Measurements from ENCODE around the gene NR3C1. TPM values are rescaled to one million over a fixed set of nuclear protein-coding genes. Genes with fewer than 3 reads are reported as not detected.

The NR3C1 gene
- total and polyA plus RNA-seq, 2 donors, result 47.7 to 62.3 TPM

DNA sequence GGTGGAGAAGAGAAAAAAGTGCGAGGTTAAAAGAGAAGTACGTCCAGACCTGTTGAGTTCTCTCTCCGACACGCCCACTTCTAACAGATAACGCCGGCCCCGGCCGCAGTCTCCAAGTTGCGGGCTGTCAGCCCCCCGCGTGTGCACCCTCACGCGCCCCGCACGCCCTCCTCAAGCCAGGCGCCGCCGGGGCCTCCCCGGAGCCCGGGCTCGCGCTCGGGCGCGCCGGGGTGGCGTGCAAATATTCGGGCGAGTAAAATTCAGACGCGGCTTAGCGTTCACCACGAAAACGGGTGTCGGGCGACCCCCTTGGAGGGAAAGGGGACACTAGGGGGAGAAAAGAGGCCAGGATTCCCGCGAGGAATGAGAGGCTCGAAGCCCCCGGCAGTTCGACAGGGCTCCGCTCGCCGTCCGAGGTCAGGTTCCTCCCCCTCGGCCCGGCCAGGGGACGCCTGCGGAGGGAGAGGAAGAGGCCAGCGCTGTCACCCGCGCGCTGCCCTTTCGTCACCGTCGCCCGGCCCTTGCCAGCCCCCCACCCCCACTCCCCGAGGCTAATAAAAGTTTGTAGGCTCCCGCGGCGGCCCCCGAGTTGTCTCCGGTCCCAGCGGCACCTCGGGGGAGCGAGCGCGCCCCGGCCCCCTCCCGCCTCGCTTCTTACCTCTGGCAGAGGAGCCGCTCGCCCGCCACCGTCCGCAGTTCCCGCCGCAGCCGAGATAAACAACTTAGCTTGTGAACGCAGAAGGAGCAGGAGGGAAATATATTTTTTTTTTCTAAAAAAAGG, 743 bp downstream of the NR3C1 start:
- peak in 4 of 9 donors; percentile 36 to 52 (median 40) for DNase-seq (ENCODE audit: low read depth in 6 of 9, low spot score in 9 of 9)
- WGBS, result under 1% methylated on average over 80 of the region's 80 CpGs
- Histone ChIP-seq H3K4me1 (ENCODE audit: control insufficient read depth in 2 of 2, insufficient read depth in 2 of 2, low read length in 2 of 2) (peaks cover 13 to 25% of the 10 kb centered on the region in 2 donors), H3K27ac (ENCODE audit: low read depth in 1 of 2, low read length in 1 of 2) (peak overlapping the region; percentile 90 to 100), H3K27me3 (ENCODE audit: control insufficient read depth in 2 of 2, insufficient read depth in 1 of 2, low read length in 1 of 2) (no peaks in the 10 kb centered on the region), H3K36me3 (ENCODE audit: control insufficient read depth in 2 of 2, insufficient read depth in 2 of 2, low read length in 1 of 2) (peaks cover 8 to 15% of the 10 kb centered on the region in 2 donors), H3K9me3 (ENCODE audit: control insufficient read depth in 2 of 2, insufficient read depth in 1 of 2, low read length in 1 of 2) (peaks cover 0 to 3% of the 10 kb centered on the region in 2 donors), H3K4me3 (ENCODE audit: low read length in 2 of 2) (peak overlapping the region; percentile 71 to 77)

DNA sequence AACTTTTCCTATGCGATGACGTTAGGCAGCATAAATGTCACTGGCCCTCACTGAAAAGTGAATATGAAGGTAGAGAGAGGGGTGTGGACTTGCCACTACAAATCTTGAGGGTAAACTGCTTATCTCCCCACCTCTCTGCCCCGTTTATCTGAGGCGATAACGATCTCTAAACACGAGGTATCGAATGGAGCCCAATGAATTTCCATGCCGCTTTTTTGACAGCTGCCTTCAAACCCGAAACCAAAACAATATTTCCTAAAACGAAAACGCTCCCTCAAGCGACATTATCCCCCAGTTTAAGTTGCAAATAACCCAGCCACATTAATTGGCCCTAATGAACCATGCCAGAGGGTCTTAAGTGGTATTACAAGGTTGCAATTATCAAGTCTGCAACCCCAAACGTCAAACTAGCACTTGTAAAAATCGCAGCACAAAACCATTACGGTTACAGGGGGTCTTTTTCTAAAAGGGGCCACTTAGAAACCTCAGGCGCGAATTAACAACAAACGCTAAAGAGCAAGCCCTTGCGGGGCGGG, 1.4 kb downstream of the NR3C1 start:
- Histone ChIP-seq H3K4me3 (ENCODE audit: low read length in 2 of 2) (peak overlapping the region; percentile 71 to 77), H3K9me3 (ENCODE audit: control insufficient read depth in 2 of 2, insufficient read depth in 1 of 2, low read length in 1 of 2) (peaks cover 0 to 3% of the 10 kb centered on the region in 2 donors), H3K4me1 (ENCODE audit: control insufficient read depth in 2 of 2, insufficient read depth in 2 of 2, low read length in 2 of 2) (peaks cover 13 to 25% of the 10 kb centered on the region in 2 donors), H3K27me3 (ENCODE audit: control insufficient read depth in 2 of 2, insufficient read depth in 1 of 2, low read length in 1 of 2) (no peaks in the 10 kb centered on the region), H3K36me3 (ENCODE audit: control insufficient read depth in 2 of 2, insufficient read depth in 2 of 2, low read length in 1 of 2) (peaks cover 8 to 15% of the 10 kb centered on the region in 2 donors), H3K27ac (ENCODE audit: low read depth in 1 of 2, low read length in 1 of 2) (peak overlapping the region; percentile 39 to 100)
- peak in 6 of 9 donors; percentile 25 to 71 (median 40) for DNase-seq (ENCODE audit: low read depth in 6 of 9, low spot score in 9 of 9)
- WGBS, result 1% methylated on average over 20 of the region's 20 CpGs

DNA sequence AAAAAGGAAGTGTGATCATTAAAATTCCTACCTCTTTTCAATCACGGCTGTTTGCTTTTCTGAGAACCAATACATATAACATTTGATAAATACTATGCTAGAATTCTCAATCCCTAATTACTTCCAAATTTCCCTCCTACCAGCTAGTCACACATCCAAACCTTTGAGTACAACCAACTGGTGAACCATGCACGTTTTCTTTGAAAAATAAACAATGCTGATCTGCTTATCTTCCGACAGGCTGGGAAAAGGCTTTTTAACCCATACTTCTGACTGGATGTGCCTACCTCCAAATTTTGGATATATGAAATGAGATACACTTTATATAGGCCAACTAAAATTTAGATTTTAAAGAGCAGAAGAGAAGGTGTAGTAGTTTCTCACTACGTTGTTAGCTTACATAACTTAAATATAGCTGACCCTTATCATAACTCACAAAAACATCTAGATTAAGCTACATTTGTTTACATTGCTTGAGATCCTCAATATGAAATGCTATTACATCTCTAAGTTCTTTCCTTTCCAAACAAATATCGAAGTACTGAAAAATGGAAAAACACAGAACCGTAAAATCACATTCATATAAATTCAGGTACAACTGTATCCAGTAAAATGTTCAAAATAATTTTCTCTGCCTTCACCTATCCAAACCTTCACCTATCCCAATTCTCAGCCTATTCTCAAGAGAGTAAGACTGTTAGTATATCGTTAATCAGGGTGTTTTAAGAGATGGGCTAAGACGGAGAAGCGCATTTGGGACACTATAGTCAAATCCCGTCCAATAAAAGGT, 2.1 kb downstream of the NR3C1 start:
- DNase-seq (ENCODE audit: low read depth in 6 of 9, low spot score in 9 of 9), result no peak
- WGBS, result 61% methylated on average over 10 of the region's 10 CpGs
- no peaks in the 10 kb centered on the region for H3K27me3 ChIP-seq (ENCODE audit: control insufficient read depth in 2 of 2, insufficient read depth in 1 of 2, low read length in 1 of 2)
- peaks cover 0 to 3% of the 10 kb centered on the region in 2 donors for H3K9me3 ChIP-seq (ENCODE audit: control insufficient read depth in 2 of 2, insufficient read depth in 1 of 2, low read length in 1 of 2)
- peaks cover 8 to 15% of the 10 kb centered on the region in 2 donors for H3K36me3 ChIP-seq (ENCODE audit: control insufficient read depth in 2 of 2, insufficient read depth in 2 of 2, low read length in 1 of 2)
- peak overlapping the region in 1 of 2 donors; percentile 39 for H3K27ac ChIP-seq (ENCODE audit: low read depth in 1 of 2, low read length in 1 of 2)
- peaks cover 13 to 25% of the 10 kb centered on the region in 2 donors for H3K4me1 ChIP-seq (ENCODE audit: control insufficient read depth in 2 of 2, insufficient read depth in 2 of 2, low read length in 2 of 2)
- peak overlapping the region; percentile 71 to 77 for H3K4me3 ChIP-seq (ENCODE audit: low read length in 2 of 2)

DNA sequence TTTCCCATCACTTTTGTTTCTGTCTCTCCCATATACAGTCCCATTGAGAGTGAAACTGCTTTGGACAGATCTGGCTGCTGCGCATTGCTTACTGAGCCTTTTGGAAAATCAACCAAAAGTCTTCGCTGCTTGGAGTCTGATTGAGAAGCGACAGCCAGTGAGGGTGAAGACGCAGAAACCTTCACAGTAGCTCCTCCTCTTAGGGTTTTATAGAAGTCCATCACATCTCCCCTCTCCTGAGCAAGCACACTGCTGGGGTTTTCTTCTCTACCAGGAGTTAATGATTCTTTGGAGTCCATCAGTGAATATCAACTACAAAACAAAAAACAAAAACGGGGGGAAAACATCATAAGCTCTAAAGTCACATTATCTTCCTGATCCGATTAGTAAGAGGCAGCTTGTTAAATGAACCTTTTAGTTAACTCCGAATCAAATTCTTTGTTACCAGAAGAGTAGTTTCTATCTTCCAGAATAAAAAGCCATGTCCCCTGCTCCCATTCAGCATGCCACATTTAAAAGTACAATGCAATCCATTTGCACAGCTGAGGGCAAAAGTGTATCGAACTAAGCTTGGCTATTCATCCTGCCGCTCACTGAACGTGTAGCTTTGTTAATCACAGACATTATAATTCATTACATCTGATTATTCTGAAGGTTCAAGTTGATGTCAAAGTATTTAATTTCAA, 2.8 kb downstream of the NR3C1 start:
- 86% methylated on average over 10 of the region's 10 CpGs for WGBS
- H3K27me3 ChIP-seq (ENCODE audit: control insufficient read depth in 2 of 2, insufficient read depth in 1 of 2, low read length in 1 of 2), result no peaks in the 10 kb centered on the region
- H3K9me3 ChIP-seq (ENCODE audit: control insufficient read depth in 2 of 2, insufficient read depth in 1 of 2, low read length in 1 of 2), result peaks cover 0 to 2% of the 10 kb centered on the region in 2 donors
- peak overlapping the region in 1 of 2 donors; percentile 77 for H3K4me3 ChIP-seq (ENCODE audit: low read length in 2 of 2)
- H3K36me3 ChIP-seq (ENCODE audit: control insufficient read depth in 2 of 2, insufficient read depth in 2 of 2, low read length in 1 of 2), result peaks cover 8 to 15% of the 10 kb centered on the region in 2 donors
- peak in 1 of 9 donors; percentile 36 for DNase-seq (ENCODE audit: low read depth in 6 of 9, low spot score in 9 of 9)
- peak overlapping the region in 1 of 2 donors; percentile 53 for H3K27ac ChIP-seq (ENCODE audit: low read depth in 1 of 2, low read length in 1 of 2)
- peaks cover 13 to 24% of the 10 kb centered on the region in 2 donors for H3K4me1 ChIP-seq (ENCODE audit: control insufficient read depth in 2 of 2, insufficient read depth in 2 of 2, low read length in 2 of 2)

DNA sequence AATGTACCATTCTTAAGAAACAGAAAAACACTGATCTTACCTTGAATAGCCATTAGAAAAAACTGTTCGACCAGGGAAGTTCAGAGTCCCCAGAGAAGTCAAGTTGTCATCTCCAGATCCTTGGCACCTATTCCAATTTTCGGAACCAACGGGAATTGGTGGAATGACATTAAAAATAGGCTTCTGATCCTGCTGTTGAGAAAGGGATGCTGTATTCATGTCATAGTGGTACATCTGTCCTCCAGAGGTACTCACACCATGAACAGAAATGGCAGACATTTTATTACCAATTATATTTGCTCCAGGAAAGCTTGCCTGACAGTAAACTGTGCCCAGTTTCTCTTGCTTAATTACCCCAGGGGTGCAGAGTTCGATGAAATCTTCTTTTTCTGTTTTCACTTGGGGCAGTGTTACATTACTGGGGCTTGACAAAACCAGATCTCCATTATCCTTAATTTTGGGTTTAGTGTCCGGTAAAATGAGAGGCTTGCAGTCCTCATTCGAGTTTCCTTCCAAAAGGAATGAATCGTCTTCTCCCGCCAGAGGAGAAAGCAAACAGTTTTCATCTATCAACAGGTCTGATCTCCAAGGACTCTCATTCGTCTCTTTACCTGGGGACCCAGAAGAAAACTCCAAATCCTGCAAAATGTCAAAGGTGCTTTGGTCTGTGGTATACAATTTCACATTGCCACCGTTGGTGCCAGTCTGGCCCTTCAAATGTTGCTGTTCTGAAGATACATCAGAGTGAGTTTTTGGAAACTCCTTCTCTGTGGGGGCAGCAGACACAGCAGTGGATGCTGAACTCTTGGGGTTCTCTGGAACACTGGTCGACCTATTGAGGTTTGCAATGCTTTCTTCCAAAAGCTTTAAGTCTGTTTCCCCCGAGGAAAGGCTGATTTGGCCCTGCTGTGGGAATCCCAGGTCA, 3.6 kb downstream of the NR3C1 start:
- peak in 1 of 9 donors; percentile 8 for DNase-seq (ENCODE audit: low read depth in 6 of 9, low spot score in 9 of 9)
- Histone ChIP-seq H3K27ac (ENCODE audit: low read depth in 1 of 2, low read length in 1 of 2) (peak overlapping the region; percentile 1 to 53), H3K9me3 (ENCODE audit: control insufficient read depth in 2 of 2, insufficient read depth in 1 of 2, low read length in 1 of 2) (no peaks in the 10 kb centered on the region), H3K4me1 (ENCODE audit: control insufficient read depth in 2 of 2, insufficient read depth in 2 of 2, low read length in 2 of 2) (peaks cover 13 to 20% of the 10 kb centered on the region in 2 donors), H3K4me3 (ENCODE audit: low read length in 2 of 2) (peak overlapping the region; percentile 12 to 77), H3K36me3 (ENCODE audit: control insufficient read depth in 2 of 2, insufficient read depth in 2 of 2, low read length in 1 of 2) (peaks cover 8 to 15% of the 10 kb centered on the region in 2 donors), H3K27me3 (ENCODE audit: control insufficient read depth in 2 of 2, insufficient read depth in 1 of 2, low read length in 1 of 2) (no peaks in the 10 kb centered on the region)
- 83% methylated on average over 12 of the region's 12 CpGs for WGBS

DNA sequence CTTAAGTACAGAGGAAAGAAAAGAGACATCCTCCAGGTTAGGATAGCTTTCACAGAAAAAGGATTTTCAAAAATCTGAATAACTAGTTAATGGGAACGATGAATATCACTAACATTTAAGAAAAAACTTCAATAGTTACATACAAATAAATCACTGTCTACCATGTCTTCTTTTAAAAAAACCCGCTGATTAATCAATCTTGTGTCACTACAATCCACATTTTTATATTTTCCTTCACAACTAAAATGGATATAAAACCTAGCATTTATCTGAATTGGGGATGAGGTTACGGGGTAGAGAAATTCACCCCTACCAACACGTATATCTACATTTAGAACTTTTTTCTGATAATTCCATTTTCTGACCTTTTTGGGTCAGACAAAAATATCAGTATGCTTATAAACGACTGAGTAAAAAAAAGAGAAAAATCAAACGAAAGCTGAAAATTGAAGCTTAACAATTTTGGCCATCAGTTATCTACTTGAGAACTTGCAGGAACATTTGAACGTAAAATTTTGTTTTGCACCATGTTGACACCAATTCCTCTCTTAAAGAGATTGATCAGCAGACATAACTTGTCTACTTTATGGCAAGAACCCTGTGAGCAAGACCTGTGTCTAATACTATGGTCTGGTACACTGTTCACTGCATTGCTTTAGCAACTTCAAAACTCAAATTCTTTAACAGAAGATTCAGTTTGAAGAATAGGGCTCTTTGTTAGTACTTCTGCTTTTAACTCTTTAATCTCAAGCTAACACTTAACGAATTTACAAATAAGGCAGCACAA, 4.8 kb downstream of the NR3C1 start:
- Histone ChIP-seq H3K4me1 (ENCODE audit: control insufficient read depth in 2 of 2, insufficient read depth in 2 of 2, low read length in 2 of 2) (peaks cover 13 to 18% of the 10 kb centered on the region in 2 donors), H3K27me3 (ENCODE audit: control insufficient read depth in 2 of 2, insufficient read depth in 1 of 2, low read length in 1 of 2) (no peaks in the 10 kb centered on the region)
- peak in 1 of 9 donors; percentile 31 for DNase-seq (ENCODE audit: low read depth in 6 of 9, low spot score in 9 of 9)

DNA sequence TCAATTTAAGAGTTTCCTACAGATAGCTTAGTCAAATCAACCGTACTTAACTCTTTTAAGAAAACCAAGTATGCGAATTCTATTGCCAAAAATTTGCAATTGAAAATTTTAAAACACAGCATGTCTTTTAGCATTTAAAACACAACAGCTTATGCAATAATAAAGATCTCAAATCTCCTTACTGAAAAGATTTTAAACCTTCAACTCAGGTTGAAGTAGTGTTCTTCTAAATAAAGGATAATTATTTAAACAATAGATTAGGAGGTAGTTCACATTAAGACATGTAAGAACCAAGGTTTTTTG, 5.5 kb downstream of the NR3C1 start:
- Histone ChIP-seq H3K4me3 (ENCODE audit: low read length in 2 of 2) (peak overlapping the region in 1 of 2 donors; percentile 2), H3K4me1 (ENCODE audit: control insufficient read depth in 2 of 2, insufficient read depth in 2 of 2, low read length in 2 of 2) (peaks cover 13 to 18% of the 10 kb centered on the region in 2 donors), H3K27me3 (ENCODE audit: control insufficient read depth in 2 of 2, insufficient read depth in 1 of 2, low read length in 1 of 2) (no peaks in the 10 kb centered on the region), H3K9me3 (ENCODE audit: control insufficient read depth in 2 of 2, insufficient read depth in 1 of 2, low read length in 1 of 2) (no peaks in the 10 kb centered on the region), H3K27ac (ENCODE audit: low read depth in 1 of 2, low read length in 1 of 2) (no peak overlapping the region), H3K36me3 (ENCODE audit: control insufficient read depth in 2 of 2, insufficient read depth in 2 of 2, low read length in 1 of 2) (peaks cover 8 to 15% of the 10 kb centered on the region in 2 donors)
- DNase-seq (ENCODE audit: low read depth in 6 of 9, low spot score in 9 of 9), result no peak
- 87% methylated on average over 2 of the region's 2 CpGs for WGBS

More for the DNA sequence above, 4.8 kb downstream of the NR3C1 start:
- peaks cover 8 to 15% of the 10 kb centered on the region in 2 donors for H3K36me3 ChIP-seq (ENCODE audit: control insufficient read depth in 2 of 2, insufficient read depth in 2 of 2, low read length in 1 of 2)
- no peaks in the 10 kb centered on the region for H3K9me3 ChIP-seq (ENCODE audit: control insufficient read depth in 2 of 2, insufficient read depth in 1 of 2, low read length in 1 of 2)
- no peak overlapping the region for H3K27ac ChIP-seq (ENCODE audit: low read depth in 1 of 2, low read length in 1 of 2)
- 65% methylated on average over 8 of the region's 8 CpGs for WGBS
- H3K4me3 ChIP-seq (ENCODE audit: low read length in 2 of 2), result peak overlapping the region; percentile 2 to 54
